Activated T-helper 1 cell treated with anti-CD3 and anti-CD28 coated beads, Interleukin-2, amount 50 U/mL, for 16 hours (primary cell): ENCODE results near the gene RFX3.

Experiments
- DNase-seq, 2 donors: peaks; one replicate each; pipeline ENCODE4 v3.0.0-alpha.2; 2020; ENCODE audit warnings: low read depth in 1 of 2, low spot score in 1 of 2

Gene RFX3

DNA sequence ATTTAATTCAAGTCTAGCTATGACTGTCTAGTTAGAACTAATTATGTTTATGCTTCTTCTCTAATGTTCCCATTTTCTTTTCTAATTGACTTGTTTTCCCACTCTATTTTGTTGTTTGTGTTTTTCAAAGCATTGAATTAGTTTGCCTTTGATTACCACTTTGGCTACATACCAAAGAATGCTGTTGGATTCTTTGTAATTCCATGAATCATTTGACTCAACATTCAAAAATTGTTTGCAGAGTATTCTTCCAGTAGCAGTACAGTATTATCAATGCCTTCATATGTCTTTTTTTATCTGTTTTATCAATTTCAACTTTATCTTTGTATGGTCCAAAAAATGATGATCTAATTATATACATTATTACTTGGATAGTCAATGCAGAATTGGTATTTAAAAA is 288.7 kb downstream of the RFX3 start:
- DNase-seq = no peak

DNA sequence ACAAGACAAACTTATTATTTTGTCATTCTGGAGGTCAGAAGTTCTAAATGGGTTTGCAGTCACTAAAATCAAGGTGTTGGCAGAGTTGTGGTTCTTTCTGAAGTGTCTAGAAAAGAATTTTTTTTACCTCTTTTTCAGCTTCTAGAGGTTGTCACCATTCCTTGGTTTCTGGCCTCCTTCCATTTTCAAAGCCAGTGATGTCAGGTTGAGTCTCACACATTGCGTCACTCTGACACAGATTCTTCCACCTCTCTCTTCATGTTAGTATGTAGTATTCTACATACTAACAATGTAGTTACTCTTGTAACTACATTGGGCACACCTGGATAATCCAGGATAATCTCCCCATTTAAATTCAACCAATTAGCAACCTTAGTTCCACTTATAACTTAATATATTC is 290.3 kb downstream of the RFX3 start:
- DNase-seq = no peak

GRCh38 chr9:3224931-3225330 is 300.9 kb downstream of the RFX3 start:
- no peak for DNase-seq

GRCh38 chr9:3215658-3216057 is 310.1 kb downstream of the RFX3 start:
- no peak for DNase-seq

DNA sequence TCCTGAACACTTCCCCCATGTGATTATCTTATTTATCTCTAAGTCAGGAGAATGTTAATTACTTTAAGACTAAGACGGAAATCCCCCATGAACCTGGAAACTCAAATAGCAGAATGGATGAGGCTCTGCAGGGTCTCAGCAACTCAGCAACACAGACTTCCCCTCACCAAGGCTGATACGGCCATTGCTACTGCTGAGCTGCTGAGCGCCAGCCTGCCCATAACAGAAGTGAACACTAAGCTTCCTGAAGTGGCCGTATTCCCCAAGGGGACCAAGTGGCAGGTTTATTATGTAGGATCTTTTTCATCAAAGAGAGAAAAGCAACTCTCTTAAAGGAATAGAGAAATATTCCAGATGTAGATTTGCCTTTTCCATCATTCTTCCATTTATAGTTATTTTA is 311.1 kb downstream of the RFX3 start:
- DNase-seq = no peak

- DNase-seq = no peak
Measured at GRCh38 chr9:3205421-3206095, 320.2 kb downstream of the RFX3 start.

- DNase-seq = no peak
Measured at GRCh38 chr9:3200331-3200774, 325.4 kb downstream of the RFX3 start.

DNA sequence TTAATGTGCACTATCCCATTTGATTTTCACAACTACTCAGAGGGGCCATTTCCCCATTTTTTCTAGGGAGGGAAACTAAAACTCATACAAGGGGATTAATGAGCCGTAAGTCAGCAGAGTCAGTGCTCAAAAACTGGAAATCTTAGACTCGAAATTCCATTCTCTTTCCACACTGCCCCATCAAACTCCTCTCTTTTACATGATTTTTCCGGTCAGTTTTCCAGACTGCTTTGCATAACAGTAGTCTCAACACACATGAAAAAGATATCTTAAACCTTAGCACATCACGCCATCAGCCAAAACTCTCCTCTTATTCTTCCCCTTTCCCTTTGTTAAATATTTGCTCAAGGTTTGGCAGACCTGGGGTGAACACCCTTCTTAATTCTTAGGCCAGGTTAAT is 332.0 kb downstream of the RFX3 start:
- DNase-seq = no peak

GRCh38 chr9:3191715-3192114 is 334.1 kb downstream of the RFX3 start:
- no peak for DNase-seq

DNA sequence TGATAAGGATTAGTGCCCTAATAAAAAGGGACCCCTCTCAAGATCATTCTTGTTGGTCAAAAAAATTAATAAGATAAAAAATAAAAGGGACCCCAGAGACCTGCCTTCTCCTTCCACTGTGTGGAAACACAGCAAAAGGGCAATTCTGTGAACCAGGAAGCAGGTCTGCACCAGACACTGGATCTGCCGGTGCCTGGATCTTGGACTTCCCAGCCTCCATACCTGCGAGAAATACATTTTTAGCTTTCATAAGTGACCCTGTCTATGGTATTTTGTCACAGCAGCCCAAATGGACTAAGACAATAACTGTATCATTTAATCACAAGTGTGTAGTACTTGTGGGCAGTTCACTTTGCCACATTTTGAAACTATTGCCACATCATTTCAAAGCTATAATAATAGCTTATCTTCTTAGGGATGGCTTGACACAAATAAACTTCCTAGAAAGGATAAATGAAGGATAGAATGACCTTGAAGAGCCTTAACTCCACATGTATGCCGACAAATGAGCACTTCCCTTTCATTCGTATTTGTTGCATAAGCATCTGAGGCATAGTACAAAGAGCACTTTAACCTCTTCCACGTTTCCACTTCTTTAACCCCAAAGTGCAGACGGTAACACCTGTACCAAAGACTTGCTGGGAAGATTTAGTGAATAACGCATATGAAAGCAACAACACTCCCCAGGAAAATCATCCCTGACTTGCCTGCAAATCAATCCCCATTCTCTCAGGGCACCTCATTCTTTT is 336.5 kb downstream of the RFX3 start:
- no peak for DNase-seq

- no peak for DNase-seq
Measured at GRCh38 chr9:3186751-3187150, 339.1 kb downstream of the RFX3 start.

DNA sequence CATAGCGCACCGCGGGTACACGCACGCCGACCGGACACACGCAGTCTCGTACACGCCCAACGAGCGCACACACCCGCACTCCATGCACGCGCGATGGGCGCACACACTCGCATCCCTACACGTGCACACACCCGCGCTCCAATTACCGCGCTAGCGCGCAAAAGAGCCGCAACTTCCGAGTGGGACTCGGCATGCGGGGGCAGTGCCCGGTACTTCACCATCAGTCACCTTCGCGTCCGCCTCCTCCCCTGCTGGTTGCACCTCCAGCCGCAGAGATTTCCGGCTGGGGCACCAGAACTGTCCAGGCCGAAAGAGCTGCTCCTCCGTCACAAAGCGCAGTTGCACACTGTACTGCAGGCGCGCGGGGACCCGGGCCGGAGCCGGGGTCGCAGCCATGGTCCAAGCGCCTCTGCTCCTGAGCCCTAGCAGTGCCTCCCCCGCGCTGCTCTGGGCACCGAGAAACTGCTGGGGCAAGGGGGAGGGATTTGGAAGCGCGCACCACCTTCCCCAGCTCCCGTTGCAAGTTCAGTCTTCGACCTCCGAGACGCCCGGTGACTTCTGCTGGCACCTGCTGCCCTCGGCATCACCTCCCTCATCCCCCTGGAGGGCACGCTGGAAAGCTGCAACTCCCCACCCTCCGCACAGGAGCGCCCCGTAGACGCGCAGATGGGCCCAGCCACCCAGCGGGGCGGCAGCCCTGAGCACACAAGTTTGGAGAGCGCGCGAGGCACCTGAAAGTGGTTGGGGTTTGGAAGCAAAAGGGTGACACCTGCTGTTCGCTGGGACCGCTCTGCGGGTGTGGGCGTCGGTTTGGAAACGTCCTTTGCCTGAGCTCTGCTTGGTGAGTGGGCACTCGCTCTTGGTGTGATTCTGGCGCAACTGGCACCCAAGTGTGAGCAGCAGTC is 344.5 kb downstream of the RFX3 start:
- no peak for DNase-seq

GRCh38 chr9:3180696-3181048 is 345.1 kb downstream of the RFX3 start:
- no peak for DNase-seq

DNA sequence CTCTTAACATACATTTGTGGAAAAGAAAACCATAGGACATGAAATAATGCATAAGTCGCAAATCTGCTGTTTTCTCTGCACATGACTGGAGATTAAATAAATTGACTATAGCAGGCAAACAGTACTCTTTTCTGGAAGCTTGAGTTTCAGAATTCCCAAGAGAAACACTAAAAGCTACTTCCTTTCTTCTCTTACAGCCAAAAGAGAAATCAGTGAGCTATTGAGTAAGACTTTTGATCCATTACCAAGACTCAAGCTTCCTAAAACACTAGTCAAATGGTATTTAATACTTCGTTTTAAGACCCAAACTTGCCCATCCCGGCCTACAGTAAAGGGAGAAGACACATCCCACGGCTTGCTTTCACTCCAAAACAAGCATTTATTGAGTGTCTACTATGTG is 346.1 kb downstream of the RFX3 start:
- DNase-seq = no peak

GRCh38 chr9:3177936-3178335 is 347.9 kb downstream of the RFX3 start:
- no peak for DNase-seq

DNA sequence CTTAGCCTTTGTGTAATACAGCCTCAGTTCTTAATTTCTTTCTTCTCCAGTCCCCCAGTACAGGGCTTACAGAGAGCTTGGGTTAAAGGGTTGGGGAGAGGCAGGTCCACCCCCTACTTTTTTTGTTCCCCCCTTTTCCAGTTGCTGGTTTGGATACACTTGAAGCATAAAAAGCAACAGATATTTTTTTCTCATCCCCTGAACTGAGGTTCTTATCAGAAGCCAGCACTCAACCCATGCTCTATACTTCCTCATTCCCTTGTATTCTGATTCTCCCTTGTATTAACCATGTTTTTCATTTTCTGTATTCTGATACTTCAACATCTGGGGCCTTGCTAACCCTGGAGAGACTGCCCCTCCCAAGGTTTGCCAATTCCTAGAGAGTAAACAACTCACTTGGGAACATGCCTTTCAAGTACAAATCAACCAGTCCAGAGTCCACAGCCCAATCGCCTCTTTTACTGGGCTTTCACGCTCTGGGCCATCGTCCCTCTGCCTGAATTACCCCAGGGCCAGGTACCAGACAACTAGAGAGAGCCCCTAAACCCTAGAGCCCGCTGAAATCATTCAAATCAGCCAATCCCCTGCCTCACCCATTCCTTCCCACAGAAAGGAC is 348.5 kb downstream of the RFX3 start:
- no peak for DNase-seq

GRCh38 chr9:3173374-3173773 is 352.4 kb downstream of the RFX3 start:
- DNase-seq = no peak

- no peak for DNase-seq
Measured at GRCh38 chr9:3170819-3171218, 355.0 kb downstream of the RFX3 start.
